T follicular helper cell (primary cell): ENCODE data around the gene SPATA9.
"Not testable (repeated sequence)": the region's sequence is repeated elsewhere in the genome, so short reads cannot be mapped to it uniquely, and the experiment has no call there.

Source experiments
- DNase-seq: peaks from one replicate; pipeline ENCODE4 v3.0.0-alpha.2; 2020; ENCODE audit warnings: low read depth

Gene SPATA9

GRCh38 chr5:95717439-95717838, 34.6 kb upstream of the SPATA9 start:
- DNase-seq: no peak

DNA sequence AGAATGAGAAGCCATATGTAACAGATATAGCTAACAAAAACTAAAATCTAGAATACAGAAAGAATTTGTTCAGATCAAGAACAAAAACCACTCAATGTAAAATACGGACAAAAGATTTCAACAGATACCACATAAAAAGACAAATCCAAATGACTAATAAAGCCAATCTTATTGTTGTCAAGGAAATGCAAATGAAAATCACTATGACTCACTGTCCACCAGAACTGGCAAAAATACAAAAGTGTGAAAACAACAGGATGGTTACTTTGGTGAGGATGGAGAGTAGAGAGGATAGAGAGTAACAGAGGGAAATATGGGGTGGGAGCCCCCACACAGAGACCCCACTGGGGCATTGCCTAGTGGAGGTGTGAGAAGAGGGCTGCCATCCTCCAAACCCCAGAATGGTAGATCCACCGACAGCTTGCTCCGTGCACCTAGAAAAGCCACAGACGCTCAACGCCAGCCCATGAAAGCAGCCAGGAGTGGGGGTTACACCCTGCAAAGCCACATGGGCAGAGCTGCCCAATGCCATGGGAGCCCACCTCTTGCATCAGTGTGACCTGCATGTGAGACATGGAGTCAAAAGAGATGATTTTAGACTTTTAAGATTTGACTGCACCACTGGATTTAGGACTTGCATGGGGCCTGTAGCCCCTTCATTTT, 33.1 kb upstream of the SPATA9 start:
- DNase-seq: no peak

GRCh38 chr5:95713960-95714710, 31.3 kb upstream of the SPATA9 start:
- DNase-seq: no peak

DNA sequence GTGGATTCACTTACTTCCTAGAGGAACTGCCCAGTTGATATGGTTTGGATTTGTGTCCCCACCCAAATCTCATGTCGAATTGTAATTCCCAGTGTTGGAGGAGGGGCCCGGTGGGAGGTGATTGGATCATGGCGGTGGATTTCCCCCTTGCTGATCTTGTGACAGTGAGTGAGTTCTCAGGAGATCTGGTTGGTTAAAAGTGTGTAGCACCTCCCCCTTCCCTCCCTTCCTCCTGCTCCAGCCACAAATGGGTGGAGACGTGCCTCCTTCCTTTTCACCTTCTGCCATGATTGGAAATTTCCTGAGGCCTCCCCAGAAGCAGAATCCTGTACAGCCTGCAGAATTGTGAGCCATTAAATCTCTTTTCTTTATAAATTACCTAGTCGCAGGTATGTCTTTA, 30.5 kb upstream of the SPATA9 start:
- DNase-seq: not testable (repeated sequence)

GRCh38 chr5:95712347-95712958, 29.7 kb upstream of the SPATA9 start:
- no peak for DNase-seq

DNA sequence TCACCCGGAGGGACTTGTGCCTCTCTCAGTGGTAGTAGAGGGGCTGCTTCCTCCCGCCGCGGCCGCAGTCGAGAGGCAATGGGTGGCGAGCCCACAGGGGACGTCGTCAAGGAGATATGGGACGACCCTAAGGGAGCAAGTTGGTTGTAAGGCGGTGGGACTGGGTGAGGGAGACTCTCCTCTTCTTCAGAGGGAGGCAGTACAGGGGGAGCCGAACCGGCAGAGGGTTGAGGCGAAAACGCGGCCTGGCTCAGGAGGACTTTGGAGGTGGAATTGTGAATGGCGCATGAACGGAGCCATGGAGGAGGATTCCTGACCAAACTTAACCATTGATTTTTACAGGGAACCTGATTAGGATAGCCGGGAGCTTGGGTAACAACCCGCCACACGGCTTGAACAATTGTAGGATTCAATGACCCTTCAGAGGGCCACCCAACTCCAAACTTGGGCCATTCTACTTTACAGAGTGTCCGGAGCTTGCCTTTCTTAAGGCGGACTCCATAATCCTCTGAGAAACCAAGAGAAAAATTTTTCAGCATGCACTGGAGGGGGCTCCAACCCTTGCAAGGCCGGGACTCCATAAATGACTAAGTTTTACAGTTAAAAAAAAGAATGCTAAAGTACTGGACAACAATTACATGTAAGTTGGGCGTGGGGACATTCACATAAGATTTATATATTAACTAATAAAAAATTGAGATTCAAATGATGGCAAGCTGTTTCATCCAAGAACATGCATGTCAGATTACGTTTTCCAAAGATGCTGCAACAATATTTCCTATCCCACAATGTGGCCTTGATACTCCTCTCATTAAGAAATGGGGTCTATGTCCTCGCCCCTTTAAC, 28.9 kb upstream of the SPATA9 start:
- no peak for DNase-seq

- not testable (repeated sequence) for DNase-seq
Measured at GRCh38 chr5:95710651-95711500, 28.1 kb upstream of the SPATA9 start.

- DNase-seq: no peak
Measured at GRCh38 chr5:95709967-95710650, 27.3 kb upstream of the SPATA9 start.

DNA sequence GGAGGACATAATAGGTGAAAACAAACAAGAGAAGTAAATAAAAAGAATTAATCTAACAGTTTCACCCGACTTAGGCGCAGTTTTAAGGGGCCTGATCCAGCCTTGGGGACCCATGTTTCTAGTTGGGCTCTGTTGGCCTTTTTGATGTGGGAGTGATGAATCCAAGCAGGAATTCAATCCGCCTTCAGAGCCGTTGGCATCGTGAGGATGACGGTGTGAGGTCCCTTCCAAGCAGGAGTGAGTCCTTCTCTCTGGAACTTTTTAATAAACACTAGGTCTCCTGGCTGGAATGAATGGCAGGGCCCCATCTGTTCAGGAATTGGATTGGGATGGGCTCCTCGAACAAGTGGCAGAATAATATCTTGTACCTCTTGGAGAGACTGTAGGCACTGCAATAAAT, 26.1 kb upstream of the SPATA9 start:
- DNase-seq: no peak

DNA sequence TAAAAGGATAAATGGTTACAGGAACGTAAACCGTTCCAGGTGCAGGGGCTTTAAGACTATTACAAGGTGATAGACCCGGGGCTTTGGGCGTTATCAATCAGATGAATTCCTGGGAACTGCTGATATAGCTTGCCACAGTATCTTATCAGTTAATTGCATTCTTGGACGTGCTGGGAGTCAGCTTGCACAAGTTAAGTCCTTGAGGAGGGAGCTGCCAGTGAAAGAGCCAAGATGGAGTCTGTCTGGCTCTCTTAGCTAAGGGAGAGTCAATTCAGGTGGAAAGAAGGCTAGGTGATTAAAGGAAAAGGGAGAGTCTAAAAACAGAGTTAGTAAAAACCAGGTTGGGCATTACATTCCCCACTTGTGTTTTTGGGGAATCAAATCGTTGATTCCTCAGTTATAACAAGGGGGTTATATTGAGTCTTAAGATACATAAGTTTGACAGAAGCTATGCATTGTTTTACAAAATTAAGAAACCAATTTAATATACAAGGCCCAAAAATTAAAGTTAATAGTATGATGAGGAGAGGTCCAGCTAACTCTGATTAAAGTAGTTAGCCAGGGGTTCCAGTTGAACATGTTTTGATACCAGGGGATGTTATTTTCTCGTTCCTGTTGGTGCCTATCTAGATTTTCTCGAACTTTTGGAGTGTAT, 24.9 kb upstream of the SPATA9 start:
- DNase-seq: not testable (repeated sequence)

GRCh38 chr5:95707055-95707454, 24.3 kb upstream of the SPATA9 start:
- DNase-seq: no peak

- DNase-seq: not testable (repeated sequence)
Measured at GRCh38 chr5:95706196-95706595, 23.4 kb upstream of the SPATA9 start.

DNA sequence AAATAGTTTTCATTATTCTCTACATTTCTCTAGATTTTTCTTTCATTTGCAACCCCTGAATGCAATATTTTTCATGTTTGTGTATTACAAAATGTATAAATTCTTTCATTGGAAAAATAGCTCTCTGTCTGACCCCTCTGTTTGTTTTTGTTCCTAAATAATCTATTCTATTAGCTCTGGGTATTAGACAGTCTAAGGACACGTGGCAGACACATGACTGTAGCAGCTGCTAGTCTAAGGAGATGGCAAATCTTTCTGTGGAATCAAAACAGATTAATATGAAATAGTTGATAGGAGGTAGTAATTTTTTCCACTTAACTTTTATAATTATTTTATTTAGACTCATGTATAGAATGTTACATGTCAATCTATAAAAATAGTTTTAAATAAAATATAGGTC, 21.4 kb upstream of the SPATA9 start:
- DNase-seq: no peak

DNA sequence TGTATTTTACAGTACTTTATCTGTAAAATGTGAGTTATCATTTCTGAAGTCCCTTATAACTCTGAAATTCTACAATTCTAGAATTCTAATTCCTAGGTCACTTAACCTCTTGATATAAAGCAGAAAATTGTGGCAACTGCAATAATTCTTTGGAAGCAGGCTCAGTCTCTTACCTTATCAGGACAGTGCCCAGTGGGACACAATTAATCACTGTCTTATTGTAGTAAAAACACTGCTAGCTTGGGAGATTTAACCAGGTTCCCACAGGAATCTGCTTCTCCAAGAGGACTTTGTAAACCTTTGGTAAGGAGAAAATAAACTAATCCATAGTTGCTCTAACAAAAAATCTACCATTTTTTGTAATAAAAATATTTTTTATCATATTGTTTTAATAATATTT, 18.3 kb upstream of the SPATA9 start:
- no peak for DNase-seq

- DNase-seq: no peak
Measured at GRCh38 chr5:95699337-95699736, 16.5 kb upstream of the SPATA9 start.

DNA sequence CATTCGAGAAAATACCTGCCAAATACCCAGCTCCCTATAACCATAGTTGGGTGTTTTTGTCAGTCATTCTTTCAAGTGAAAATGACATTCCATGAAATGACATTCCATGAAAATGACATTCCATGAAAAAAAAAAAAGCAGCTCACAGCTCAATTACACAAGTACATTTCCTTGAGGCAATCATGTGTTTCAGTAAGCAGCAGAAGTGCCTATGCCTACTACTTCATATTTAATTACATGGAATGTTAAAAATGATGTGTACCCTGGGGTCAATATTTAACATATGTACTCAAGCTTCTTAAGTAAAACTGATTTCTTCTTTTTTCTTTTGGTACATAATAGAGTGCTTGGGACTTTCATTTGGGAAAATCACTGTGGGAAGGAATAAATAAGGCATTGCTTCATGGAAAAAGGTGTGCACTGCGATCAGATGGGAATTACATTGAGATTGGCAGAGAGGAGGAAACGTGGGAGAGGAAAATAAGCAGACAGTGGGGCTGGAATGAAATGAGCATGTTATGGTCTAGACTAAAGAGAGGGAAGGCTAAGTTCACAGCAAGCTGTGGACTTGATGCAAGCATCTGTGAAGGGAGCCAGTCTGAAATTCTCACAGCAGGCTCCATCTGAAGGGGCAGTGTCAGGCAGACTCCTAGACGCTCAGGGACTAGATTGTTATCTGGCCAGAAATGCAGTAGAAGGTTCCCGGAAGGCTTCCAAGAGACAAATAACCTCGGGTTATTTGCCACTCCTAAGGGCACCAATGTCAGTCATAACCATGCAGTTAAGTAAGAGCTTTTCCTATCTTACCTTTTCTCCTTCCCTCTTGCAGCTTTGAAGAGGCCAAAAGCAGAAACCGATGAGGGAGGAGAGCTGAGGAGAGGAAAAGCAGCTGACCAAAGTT, 15.2 kb upstream of the SPATA9 start:
- no peak for DNase-seq

DNA sequence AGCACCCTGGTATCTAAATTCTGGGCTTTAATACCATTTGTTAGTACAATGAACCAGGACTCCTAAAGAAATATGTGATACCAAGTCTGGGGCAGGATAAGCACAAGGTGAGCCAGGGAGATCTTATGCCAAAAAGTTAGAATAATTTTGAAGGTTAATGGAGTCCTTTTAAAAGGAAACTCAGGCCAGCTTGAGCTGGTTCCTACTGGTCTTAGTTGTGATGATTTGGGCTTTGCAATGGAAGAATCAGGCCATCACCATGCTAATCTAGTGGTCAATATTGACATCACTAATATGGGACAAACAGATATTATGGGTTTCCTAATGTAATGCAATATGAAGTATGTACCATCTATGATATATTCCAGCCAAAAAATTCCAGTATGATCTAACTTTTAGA, 7.5 kb upstream of the SPATA9 start:
- DNase-seq: no peak

DNA sequence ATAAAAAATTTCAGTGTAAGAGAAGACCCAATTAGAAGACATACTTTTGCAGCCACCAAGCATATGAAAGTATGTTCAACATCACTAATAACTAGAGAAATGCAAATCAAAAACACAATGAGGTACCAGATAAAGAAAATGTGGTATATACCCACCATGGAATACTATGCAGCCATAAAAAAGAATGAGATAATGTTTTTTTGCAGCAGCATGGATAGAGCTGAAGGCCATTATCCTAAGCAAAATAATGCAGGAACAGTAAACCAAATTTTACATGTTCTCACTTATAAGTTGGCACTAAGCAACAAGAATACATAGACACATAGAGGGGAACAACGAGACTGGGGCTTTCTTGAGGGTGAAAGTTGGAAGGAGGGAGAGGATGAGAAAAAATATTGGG, 6.9 kb upstream of the SPATA9 start:
- DNase-seq: no peak

GRCh38 chr5:95686651-95687050, 3.9 kb upstream of the SPATA9 start:
- no peak for DNase-seq
